Myocyte (in vitro differentiated cells): ENCODE data around the gene KDM5B. TPM values are rescaled to one million over a fixed set of nuclear protein-coding genes. Genes with fewer than 3 reads are reported as not detected.
A peak's percentile ranks its signal among the peaks of the same experiment; 100 is the strongest.
"Not testable (repeated sequence)": the region's sequence is repeated elsewhere in the genome, so short reads cannot be mapped to it uniquely, and the experiment has no call there.

ENCODE experiments used
- DNase-seq: peaks from one replicate; pipeline ENCODE4 v3.0.0-alpha.2; 2012; ENCODE audit warnings: low read depth
- total RNA-seq: library from RNA; depleted of rRNA; stranded (reverse); fragments of >200 nt; gene quantifications from 2 replicates; pipeline ENCODE4 v1.2.3, GENCODE V29; 2014

The KDM5B gene
- total RNA-seq, 1 donor from 2014 or later = 47.3 TPM

- peak; percentile 54 for DNase-seq
Observed at GRCh38 chr1:202812176-202813026, 4.2 kb upstream of the KDM5B start.

GRCh38 chr1:202811296-202812175 lies 3.3 kb upstream of the KDM5B start:
- DNase-seq = no peak

GRCh38 chr1:202810615-202811295 lies 2.5 kb upstream of the KDM5B start, which contains the start of gene PCAT6:
Gene PCAT6, plus strand, starts transcription at chr1:202810954.
- DNase-seq = peak; percentile 97

- DNase-seq = no peak
Observed at GRCh38 chr1:202810193-202810614, 2.0 kb upstream of the KDM5B start.

GRCh38 chr1:202809597-202810159 lies 1.5 kb upstream of the KDM5B start:
- DNase-seq = no peak

GRCh38 chr1:202807451-202807925 lies 733 bp downstream of the KDM5B start:
- DNase-seq = peak; percentile 42

- peak; percentile 20 for DNase-seq
Observed at GRCh38 chr1:202806845-202807450, 1.3 kb downstream of the KDM5B start.

GRCh38 chr1:202805886-202806844 lies 2.1 kb downstream of the KDM5B start:
- no peak for DNase-seq

GRCh38 chr1:202804126-202804525 lies 4.1 kb downstream of the KDM5B start:
- DNase-seq = no peak

- no peak for DNase-seq
Observed at GRCh38 chr1:202802998-202803932, 5.0 kb downstream of the KDM5B start.

- DNase-seq = no peak
Observed at GRCh38 chr1:202802034-202802433, 6.2 kb downstream of the KDM5B start.

GRCh38 chr1:202801175-202801574 lies 7.0 kb downstream of the KDM5B start:
- DNase-seq = no peak

- no peak for DNase-seq
Observed at GRCh38 chr1:202800742-202801141, 7.5 kb downstream of the KDM5B start.

GRCh38 chr1:202798792-202799331 lies 9.4 kb downstream of the KDM5B start:
- no peak for DNase-seq

- DNase-seq = no peak
Observed at GRCh38 chr1:202798260-202798659, 10.0 kb downstream of the KDM5B start.

- DNase-seq = no peak
Observed at GRCh38 chr1:202796670-202797069, 11.6 kb downstream of the KDM5B start.

GRCh38 chr1:202794931-202795330 lies 13.3 kb downstream of the KDM5B start:
- not testable (repeated sequence) for DNase-seq
